ENCODE measurements around the gene AGPAT1.

AGPAT1 gene

DNA sequence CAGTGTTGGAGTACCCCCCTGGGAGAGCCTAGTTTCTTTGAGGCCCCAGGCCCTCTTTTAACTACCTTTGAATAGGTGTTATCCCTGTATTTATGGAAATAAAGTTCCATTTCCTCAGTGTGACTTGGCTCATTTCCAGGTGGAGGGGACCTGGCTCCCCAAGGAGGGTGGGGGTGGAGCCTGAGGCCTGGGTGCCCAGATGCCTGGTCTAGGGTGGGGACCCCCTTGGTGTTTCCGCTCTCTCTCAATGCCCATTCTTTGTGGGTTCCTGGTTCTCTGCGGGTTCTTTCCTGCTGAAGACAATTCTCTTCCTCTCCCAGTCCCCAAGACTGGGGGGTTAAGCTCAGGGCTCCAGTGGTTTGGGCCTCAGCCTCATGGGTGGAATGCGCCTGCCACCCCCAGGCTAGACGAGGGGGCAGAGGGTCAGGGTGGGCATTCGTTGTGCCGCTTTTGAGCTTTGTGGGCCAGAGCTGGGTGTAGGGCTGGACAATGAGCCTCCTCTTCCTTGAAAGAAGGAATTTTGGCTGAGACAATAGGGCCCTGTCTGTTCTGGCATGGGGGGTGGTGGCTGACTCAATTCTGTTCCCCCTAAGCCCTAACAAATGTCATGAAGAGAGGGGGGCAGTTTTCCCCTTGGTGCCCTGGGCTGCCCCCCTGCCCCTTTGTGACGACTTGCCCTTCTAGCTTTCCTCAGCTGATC, 12.2 kb downstream of the AGPAT1 start:
- H3F3A ChIP-seq (ENCODE audit: insufficient read depth), result no peaks in the 10 kb centered on the region
- H3K4me2 ChIP-seq (ENCODE audit: low read depth, low read length, poor library complexity, severe bottlenecking), result no peak overlapping the region
- H3K36me3 ChIP-seq (ENCODE audit: low read length), result no peaks in the 10 kb centered on the region
- no peak overlapping the region for H3K4me3 ChIP-seq (ENCODE audit: insufficient read depth, low read length, poor library complexity, severe bottlenecking)
- H4K20me1 ChIP-seq (ENCODE audit: low read depth, low read length), result no peaks in the 10 kb centered on the region
- H3K27ac ChIP-seq (ENCODE audit: low read depth, low read length), result no peak overlapping the region
- H2AFZ ChIP-seq (ENCODE audit: low read depth, low read length, severe bottlenecking), result no peak overlapping the region
- H3K9ac ChIP-seq (ENCODE audit: low read length), result no peak overlapping the region
- H3K9me3 ChIP-seq (ENCODE audit: insufficient read depth, low read length), result no peaks in the 10 kb centered on the region
- TF ChIP-seq EZH2phosphoT487 (conservative IDR thresholded peaks at IDR 0.05; ENCODE audit: low read length), result no peak
- TF ChIP-seq, protein P1, sequence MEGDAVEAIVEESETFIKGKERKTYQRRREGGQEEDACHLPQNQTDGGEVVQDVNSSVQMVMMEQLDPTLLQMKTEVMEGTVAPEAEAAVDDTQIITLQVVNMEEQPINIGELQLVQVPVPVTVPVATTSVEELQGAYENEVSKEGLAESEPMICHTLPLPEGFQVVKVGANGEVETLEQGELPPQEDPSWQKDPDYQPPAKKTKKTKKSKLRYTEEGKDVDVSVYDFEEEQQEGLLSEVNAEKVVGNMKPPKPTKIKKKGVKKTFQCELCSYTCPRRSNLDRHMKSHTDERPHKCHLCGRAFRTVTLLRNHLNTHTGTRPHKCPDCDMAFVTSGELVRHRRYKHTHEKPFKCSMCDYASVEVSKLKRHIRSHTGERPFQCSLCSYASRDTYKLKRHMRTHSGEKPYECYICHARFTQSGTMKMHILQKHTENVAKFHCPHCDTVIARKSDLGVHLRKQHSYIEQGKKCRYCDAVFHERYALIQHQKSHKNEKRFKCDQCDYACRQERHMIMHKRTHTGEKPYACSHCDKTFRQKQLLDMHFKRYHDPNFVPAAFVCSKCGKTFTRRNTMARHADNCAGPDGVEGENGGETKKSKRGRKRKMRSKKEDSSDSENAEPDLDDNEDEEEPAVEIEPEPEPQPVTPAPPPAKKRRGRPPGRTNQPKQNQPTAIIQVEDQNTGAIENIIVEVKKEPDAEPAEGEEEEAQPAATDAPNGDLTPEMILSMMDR (IDR thresholded peaks at IDR 0.05; ENCODE audit: insufficient read depth, low read length, poor library complexity, severe bottlenecking), result no peak
- H3K27me3 ChIP-seq (ENCODE audit: low read length), result no peaks in the 10 kb centered on the region
- no peaks in the 10 kb centered on the region for H3K9me2 ChIP-seq (replicated peaks; ENCODE audit: insufficient read depth, low read length)
- no peaks in the 10 kb centered on the region for H3K79me2 ChIP-seq (ENCODE audit: insufficient read depth, low read length)

DNA sequence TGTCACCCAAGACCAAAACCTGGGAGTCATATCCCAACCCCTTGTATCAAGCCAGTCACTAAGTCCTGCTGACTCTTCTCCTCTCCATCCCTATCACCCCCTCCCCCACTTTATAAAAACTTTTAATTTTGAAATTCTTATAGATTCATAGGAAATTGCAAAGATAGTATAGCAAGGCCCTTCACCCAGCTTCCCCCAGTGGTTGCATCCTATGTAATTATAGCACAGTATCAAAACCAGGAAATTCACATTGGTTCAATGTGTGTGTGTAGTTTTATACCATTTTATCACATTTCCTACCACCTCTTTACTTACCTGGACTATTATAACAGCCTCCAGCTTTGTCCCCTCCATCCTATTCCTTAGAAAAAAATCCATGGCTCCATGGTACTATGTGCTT, 17.8 kb downstream of the AGPAT1 start:
- Histone ChIP-seq H2AFZ (ENCODE audit: low read depth, low read length, severe bottlenecking) (no peak overlapping the region), H4K20me1 (ENCODE audit: low read depth, low read length) (no peaks in the 10 kb centered on the region), H3F3A (ENCODE audit: insufficient read depth) (peaks cover 6% of the 10 kb centered on the region; the same call in 1 of the 2 replicates), H3K4me2 (ENCODE audit: low read depth, low read length, poor library complexity, severe bottlenecking) (no peak overlapping the region), H3K9me2 (replicated peaks; ENCODE audit: insufficient read depth, low read length) (no peaks in the 10 kb centered on the region), H3K27ac (ENCODE audit: low read depth, low read length) (no peak overlapping the region), H3K9me3 (ENCODE audit: insufficient read depth, low read length) (no peaks in the 10 kb centered on the region), H3K9ac (ENCODE audit: low read length) (no peak overlapping the region), H3K36me3 (ENCODE audit: low read length) (0 out of 2 replicates have a peak, but pooled peaks cover 3% of the 10 kb centered on the region), H3K4me3 (ENCODE audit: insufficient read depth, low read length, poor library complexity, severe bottlenecking) (no peak overlapping the region), H3K27me3 (ENCODE audit: low read length) (no peaks in the 10 kb centered on the region), H3K79me2 (ENCODE audit: insufficient read depth, low read length) (no peaks in the 10 kb centered on the region)
- TF ChIP-seq, protein P1 (IDR thresholded peaks at IDR 0.05; ENCODE audit: insufficient read depth, low read length, poor library complexity, severe bottlenecking), result no peak
- TF ChIP-seq EZH2phosphoT487 (conservative IDR thresholded peaks at IDR 0.05; ENCODE audit: low read length), result no peak

DNA sequence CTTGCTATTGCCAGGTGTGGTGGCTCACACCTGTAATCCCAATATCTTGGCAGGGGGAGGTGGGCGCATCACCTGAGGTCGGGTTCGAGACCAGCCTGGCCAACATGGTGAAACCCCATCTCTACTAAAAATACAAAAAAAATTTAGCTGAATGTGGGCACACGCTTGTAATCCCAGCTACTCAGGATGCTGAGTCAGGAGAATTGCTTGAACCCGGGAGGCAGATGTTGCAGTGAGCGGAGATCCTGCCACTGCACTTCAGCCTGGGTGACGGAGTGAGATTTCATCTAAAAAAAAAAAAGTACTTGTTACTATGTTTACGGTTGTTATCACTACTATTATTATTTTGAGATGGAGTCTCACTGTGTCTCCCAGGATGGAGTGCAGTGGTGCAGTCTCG, 19.0 kb downstream of the AGPAT1 start:
- Histone ChIP-seq H3K79me2 (ENCODE audit: insufficient read depth, low read length) (no peaks in the 10 kb centered on the region), H3K9me3 (ENCODE audit: insufficient read depth, low read length) (no peaks in the 10 kb centered on the region), H4K20me1 (ENCODE audit: low read depth, low read length) (no peaks in the 10 kb centered on the region), H3K9me2 (replicated peaks; ENCODE audit: insufficient read depth, low read length) (no peaks in the 10 kb centered on the region), H3K4me3 (ENCODE audit: insufficient read depth, low read length, poor library complexity, severe bottlenecking) (no peak overlapping the region), H3F3A (ENCODE audit: insufficient read depth) (peaks cover 8% of the 10 kb centered on the region; the same call in 1 of the 2 replicates), H3K36me3 (ENCODE audit: low read length) (0 out of 2 replicates have a peak, but pooled peaks cover 3% of the 10 kb centered on the region), H3K27ac (ENCODE audit: low read depth, low read length) (no peak overlapping the region), H2AFZ (ENCODE audit: low read depth, low read length, severe bottlenecking) (no peak overlapping the region), H3K9ac (ENCODE audit: low read length) (no peak overlapping the region), H3K4me2 (ENCODE audit: low read depth, low read length, poor library complexity, severe bottlenecking) (no peak overlapping the region), H3K27me3 (ENCODE audit: low read length) (no peaks in the 10 kb centered on the region)
- no peak for TF ChIP-seq EZH2phosphoT487 (conservative IDR thresholded peaks at IDR 0.05; ENCODE audit: low read length)
- TF ChIP-seq, protein P1 (IDR thresholded peaks at IDR 0.05; ENCODE audit: insufficient read depth, low read length, poor library complexity, severe bottlenecking), result no peak
